ENCODE results near the gene WIPI1.

Gene WIPI1

DNA sequence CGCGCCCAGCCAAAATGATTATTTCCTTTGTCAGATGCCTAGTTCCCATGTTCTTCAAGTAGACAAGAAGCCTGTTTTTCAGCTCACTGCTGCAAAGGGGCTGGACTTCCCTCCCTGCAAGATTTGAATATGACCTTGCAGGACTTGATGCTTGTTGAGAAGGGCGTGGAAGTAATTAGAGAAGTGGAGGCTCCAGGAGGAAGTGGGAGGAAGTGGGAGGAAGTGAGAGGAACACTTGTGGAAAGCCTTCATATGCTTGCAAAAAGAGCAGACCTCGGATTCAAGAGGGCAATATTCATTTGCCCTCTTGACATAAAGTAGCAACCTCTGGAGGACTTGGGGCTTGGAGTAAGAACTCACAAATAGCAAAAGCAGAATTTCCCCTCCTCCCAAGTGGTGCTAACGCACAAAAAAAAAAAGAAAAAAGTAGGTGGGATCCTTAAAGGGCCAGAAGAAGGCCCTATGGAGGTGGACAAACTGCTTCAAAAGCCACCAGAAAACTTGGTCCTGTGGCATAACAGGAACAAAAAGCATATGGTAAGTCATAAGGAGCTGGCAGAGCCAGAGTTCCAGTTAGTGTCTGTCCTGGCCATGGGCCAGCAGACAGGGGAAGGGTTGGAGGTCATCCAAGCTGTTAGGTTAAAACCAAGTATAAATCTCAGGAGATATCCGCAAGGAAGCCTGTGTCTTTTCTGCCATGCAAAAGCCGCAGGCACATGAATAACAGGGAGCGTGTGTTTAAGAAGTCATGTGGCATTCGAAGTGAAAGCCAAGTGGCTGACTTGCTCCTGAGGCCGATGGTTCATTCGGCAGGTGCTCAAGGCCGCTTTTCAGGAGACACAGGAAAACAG is 34.3 kb upstream of the WIPI1 start:
- no peak for DNase-seq (ENCODE audit: low read depth)
- TF ChIP-seq, protein P1, sequence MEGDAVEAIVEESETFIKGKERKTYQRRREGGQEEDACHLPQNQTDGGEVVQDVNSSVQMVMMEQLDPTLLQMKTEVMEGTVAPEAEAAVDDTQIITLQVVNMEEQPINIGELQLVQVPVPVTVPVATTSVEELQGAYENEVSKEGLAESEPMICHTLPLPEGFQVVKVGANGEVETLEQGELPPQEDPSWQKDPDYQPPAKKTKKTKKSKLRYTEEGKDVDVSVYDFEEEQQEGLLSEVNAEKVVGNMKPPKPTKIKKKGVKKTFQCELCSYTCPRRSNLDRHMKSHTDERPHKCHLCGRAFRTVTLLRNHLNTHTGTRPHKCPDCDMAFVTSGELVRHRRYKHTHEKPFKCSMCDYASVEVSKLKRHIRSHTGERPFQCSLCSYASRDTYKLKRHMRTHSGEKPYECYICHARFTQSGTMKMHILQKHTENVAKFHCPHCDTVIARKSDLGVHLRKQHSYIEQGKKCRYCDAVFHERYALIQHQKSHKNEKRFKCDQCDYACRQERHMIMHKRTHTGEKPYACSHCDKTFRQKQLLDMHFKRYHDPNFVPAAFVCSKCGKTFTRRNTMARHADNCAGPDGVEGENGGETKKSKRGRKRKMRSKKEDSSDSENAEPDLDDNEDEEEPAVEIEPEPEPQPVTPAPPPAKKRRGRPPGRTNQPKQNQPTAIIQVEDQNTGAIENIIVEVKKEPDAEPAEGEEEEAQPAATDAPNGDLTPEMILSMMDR (conservative IDR thresholded peaks at IDR 0.05; ENCODE audit: low read depth, low read length) = no peak
- H3K4me3 ChIP-seq (ENCODE audit: low read length) = no peak overlapping the region

DNA sequence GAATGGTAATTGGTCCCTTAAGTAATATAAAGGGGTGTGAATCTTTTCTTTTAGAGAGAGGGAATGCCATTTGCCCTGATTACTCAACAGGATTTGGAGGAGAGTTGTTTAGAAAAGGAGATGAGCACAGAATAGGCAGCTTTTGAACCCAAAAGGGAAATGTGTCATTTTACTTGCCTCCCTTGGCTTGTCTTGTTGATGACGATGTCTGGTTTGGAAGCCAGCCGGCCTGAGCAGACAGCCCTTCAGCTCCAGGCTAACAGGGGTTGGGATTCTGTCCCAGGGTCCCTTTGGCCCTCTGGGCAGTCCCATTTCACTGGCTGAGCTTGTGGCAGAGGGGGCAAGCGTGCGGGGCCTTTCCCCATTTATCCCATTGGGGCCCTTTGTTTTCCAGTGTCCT is 32.6 kb upstream of the WIPI1 start:
- TF ChIP-seq, protein P1 (conservative IDR thresholded peaks at IDR 0.05; ENCODE audit: low read depth, low read length) = no peak
- DNase-seq (ENCODE audit: low read depth) = no peak
- no peak overlapping the region for H3K4me3 ChIP-seq (ENCODE audit: low read length)

DNA sequence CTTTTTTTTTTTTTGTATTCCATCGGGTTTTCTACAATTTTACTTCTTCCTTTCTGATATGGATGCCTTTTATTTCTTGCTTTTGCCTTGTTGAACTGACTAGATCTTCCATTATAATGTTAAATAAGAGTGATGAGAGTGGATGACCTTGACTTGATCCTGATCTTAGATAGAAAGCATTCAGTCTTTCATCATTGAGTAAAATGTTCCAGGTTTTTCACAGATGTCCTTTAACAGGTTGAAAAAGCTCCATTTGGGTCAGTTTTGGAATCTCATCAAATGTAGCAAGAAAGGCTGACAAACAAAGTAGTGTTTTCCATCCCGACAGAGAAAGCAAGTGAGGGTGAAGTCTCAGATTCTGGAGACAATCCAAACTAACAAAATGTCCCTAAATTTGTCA is 27.2 kb upstream of the WIPI1 start:
- DNase-seq (ENCODE audit: low read depth) = no peak
- TF ChIP-seq, protein P1 (conservative IDR thresholded peaks at IDR 0.05; ENCODE audit: low read depth, low read length) = no peak
- no peak overlapping the region for H3K4me3 ChIP-seq (ENCODE audit: low read length)

DNA sequence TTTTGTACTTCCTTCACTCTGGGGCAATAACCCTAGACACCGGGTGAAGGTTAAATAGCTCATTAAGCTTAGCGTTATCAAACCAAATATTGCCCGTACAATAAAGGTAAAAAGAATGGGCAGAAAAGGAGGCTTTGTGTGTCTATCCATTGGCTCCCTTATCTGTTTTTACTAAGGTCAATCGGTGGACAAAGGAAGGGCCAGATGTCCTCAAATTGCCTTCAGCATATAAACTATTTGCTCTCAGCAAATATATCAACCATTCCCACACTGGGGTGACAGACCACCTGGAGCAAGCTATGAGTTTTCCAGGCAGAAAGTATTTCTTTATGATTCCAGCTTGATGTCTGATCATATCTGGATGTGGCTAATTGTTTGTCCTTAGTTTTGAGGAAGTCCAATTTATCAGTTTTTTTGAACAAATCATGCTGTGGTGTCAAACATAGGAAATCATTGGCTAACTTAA is 25.3 kb upstream of the WIPI1 start:
- H3K4me3 ChIP-seq (ENCODE audit: low read length) = no peak overlapping the region
- DNase-seq (ENCODE audit: low read depth) = no peak
- TF ChIP-seq, protein P1 (conservative IDR thresholded peaks at IDR 0.05; ENCODE audit: low read depth, low read length) = no peak

DNA sequence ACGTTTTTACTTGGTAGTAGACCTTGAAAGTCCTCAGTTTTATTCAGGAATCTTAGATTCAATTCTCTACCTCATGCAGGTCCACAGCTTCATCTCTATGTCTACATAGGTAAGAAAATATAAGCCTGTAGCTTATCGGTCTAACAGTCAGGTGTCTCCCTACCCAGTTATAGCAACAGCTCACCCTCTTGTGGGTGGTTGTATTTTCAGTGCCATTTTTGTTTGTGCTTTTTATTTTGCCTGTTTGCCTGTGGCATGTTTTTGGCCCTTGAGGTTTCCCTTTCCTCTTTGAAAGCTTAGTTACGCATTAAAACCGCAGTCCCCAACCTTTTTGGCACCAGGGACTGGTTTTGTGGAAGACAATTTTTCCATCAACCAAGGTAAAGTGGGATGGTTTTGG is 23.6 kb upstream of the WIPI1 start:
- TF ChIP-seq, protein P1 (conservative IDR thresholded peaks at IDR 0.05; ENCODE audit: low read depth, low read length) = no peak
- no peak for DNase-seq (ENCODE audit: low read depth)
- no peak overlapping the region for H3K4me3 ChIP-seq (ENCODE audit: low read length)

DNA sequence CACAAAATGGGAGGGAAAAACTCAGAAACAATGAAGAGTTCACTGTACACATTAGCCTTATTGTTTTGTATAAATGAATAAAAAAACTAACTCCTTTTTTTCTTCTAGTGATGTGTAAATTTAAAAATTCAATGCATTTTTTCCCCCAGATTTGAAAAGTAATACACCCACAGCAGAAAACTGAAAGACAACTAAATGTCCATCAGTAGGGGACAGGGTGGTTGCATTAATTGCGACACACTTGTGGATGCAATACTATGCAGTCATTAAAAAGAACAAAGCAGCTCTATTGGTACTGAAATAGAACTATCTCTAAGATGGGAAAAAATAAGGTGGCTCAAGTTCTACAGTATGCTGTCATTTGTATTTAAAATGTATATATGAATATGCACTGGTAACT is 13.7 kb upstream of the WIPI1 start:
- TF ChIP-seq, protein P1 (conservative IDR thresholded peaks at IDR 0.05; ENCODE audit: low read depth, low read length) = no peak
- no peak overlapping the region for H3K4me3 ChIP-seq (ENCODE audit: low read length)
- no peak for DNase-seq (ENCODE audit: low read depth)

DNA sequence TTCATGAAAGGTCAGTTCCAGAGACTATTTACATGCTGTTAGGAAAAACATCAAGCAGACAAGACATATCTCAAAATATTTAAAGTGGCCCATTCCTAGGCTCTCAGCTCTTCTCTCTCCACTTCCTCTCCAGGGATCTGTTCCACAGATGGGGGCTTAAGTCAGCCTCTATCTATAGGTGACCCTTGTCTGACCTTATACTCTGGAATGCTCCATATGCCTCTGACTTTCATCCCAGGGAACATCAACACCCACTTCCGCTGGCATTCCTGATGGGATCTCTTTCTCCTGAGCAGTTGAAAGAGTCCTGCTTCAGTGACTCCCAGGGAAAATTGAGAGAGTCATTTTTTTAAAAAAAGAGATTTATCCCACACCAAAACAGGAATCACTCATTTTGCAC is 11.5 kb upstream of the WIPI1 start:
- TF ChIP-seq, protein P1 (conservative IDR thresholded peaks at IDR 0.05; ENCODE audit: low read depth, low read length) = no peak
- DNase-seq (ENCODE audit: low read depth) = no peak
- no peak overlapping the region for H3K4me3 ChIP-seq (ENCODE audit: low read length)

All from retinal pigment epithelial cell (primary cell).